ENCODE measurements around the gene VAMP8.
"Not testable (repeated sequence)": the region's sequence is repeated elsewhere in the genome, so short reads cannot be mapped to it uniquely, and the experiment has no call there.

Gene VAMP8

DNA sequence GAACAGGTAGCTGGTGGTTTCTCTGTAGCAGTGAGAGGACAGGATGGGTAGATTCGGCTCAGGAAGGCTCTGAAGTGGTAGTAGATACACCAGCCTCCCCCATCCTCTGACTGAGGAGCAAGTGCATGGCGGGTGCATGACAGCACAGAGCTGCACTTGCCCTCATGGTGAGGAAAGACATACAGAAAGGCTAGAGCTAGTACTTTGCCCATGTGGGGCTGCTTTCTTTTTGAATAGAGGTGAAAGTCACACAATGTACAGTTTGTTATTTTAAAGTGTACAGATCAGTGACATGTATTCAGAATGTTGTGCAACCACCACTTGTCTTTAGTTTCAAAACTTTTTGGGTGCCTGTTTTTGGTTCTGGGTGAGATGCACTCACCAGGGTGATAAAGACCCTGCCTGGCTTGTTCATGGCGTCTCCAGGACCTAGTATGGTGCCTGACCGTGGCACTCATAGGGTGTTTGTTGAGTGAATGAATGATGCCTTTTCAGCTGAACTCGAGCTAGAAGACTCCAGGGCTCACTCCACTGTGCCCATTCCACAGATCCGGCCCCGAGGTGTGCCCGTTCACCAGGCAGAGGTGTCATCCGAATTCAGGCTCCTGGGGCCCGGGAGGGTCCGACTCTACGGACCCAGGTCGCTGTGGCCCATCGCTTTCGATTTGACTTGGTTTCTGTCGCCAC is 6.4 kb downstream of the VAMP8 start:
- ATAC-seq: peak; percentile 58 to 59

DNA sequence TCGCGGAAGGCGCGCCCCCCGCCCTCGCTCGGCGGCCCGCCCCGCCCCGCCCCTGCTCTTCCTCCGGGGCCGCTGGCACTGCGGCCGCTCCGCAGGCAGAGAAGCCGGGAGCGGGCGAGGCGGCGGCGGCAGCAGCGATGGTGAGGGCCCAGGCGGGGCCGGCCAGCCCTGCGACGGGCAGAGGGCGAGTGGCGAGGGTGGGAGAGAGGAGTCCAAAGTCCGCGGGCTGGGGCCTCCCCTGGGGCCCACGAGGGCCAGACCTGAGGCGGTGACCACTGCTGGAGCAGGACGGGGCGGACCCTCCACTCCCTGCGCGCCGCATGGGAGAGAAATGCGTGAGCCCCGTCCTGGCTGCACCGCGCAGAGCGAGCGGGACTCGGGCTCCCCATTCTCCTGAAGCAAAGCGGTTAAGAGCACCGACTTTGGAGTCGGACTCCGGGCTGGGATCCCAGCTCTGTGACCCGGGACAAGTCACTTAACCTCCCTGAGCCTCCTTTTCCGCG is 7.0 kb downstream of the VAMP8 start, which contains the start of gene VAMP5:
VAMP5 (plus strand) TSS at position 78 of the 503 bp plus-strand sequence; CDS start at position 138, 60 bp downstream.
- peak; percentile 37 to 45 for ATAC-seq

GRCh38 chr2:85584857-85585780 is 7.7 kb downstream of the VAMP8 start:
- ATAC-seq: peak; percentile 67 to 69

GRCh38 chr2:85585781-85586105 is 8.4 kb downstream of the VAMP8 start:
- ATAC-seq: no peak

- no peak for ATAC-seq
Observed at GRCh38 chr2:85588236-85588635, 10.8 kb downstream of the VAMP8 start.

DNA sequence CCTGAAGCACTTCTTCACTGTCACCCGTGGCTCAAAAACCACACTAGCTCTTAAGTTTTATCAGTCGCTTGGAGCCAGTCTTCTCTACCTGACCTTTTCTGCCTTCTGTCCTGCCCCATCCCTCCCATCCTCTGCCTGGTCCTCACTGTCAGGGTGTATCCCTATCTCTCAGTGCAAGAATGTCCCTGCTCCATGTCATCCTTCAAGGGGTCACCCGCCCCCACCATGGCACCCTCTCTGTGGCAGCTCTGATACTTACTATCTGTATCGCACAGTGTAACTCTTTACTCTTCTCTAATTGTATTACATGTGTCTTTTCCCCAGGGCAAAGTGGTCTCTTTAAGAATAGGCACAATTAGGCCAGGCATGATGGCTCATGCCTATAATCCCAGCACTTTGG is 11.3 kb downstream of the VAMP8 start:
- ATAC-seq: no peak

DNA sequence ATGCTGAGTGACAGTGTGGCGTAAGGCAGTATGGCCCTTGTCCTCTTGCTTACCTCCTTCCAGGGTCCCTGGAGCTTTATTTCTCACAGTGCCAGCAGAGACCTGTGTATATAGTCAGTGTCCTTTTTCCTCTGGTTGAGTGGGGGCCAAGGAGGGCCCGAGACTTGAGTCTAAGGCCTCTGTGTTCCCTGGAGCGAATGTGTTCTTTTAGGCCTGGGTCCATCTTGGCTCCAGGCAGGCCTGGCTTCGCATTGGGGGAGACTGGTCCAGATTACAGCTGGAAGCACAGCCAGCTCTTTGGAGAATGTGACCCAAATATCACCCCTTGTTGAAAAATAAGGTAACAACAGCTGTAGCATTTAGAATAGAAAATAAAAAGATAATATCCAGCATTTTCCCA is 11.8 kb downstream of the VAMP8 start:
- no peak for ATAC-seq

GRCh38 chr2:85589982-85590791 is 12.8 kb downstream of the VAMP8 start:
- no peak for ATAC-seq

DNA sequence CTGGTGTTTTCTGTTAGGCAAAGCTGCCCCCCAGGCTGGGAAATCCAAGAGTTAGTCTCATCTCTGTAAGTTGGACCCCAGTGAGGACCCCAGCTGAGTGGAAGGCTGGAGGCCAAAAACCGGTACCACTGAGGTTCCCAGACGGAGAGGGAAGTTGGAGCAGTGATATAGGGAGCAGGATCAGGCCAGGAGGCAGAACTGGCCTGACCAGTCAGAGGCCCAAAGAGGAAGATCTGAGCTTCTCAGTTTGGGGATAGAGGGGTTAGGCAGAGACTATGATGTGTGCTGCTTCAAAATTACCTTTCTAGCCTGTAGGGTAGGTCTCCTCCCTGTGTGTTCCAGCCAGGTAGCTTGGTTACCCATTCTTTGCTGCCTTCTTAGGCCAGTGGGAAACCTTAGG is 13.6 kb downstream of the VAMP8 start:
- no peak for ATAC-seq

DNA sequence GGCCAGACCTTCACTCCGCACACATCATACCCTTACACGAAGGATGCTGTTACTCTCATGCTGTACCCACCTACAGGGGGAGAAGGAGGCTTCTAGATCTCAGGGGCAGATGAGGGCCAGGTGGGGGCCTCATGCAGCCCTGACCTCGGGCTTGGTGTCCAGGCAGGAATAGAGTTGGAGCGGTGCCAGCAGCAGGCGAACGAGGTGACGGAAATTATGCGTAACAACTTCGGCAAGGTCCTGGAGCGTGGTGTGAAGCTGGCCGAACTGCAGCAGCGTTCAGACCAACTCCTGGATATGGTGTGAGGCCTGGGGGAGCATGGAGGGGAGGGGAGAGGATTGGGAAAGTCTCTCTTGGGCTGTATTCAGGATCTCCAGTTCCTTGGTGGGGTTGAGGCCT is 14.2 kb downstream of the VAMP8 start:
- ATAC-seq: no peak

- not testable (repeated sequence) for ATAC-seq
Observed at GRCh38 chr2:85592299-85592698, 14.9 kb downstream of the VAMP8 start.

DNA sequence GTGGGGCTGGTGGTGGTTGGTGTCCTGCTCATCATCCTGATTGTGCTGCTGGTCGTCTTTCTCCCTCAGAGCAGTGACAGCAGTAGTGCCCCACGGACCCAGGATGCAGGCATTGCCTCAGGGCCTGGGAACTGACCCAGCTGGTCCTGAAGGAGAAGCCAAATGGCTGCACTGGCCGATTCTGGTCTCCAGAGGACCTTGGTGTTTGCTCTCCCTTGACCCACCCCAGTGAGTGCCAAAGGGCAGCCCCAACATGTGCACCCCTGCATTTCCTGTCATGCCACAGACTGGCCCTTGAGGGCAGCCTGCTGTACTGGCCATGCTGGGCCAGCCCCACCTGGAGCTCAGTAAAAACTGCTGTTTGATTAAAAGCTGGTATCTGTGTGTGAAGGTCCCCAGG is 15.6 kb downstream of the VAMP8 start:
- ATAC-seq: no peak

DNA sequence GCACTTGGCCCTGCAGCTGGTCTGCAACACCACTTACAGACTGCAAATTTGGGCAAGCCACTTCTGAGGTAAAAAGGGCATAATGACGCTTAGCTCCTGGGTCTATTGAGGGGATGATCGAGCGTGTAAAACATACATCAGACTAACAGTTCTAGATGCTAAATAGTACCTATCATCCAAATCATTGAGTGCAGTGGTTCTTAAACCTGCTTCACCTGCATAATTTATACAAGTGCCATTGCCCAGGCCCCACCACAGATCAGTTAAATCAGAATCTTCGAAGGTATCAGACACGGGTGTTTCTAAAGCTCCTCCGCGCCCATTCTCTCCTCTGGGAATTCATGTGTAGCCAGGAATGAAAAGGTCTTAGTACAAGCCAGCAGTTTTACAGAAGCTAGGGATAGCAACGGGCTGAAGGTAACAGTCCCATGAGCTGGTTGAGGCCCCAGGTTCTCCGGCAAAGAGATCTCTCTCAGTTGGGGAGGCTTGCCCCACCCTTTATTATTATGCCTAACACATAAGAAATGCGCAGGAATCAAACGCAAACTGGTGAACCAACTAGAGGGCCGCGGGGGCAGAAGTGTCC is 17.4 kb downstream of the VAMP8 start:
- ATAC-seq: no peak

- peak; percentile 100 for ATAC-seq
Observed at GRCh38 chr2:85595301-85596025, 18.1 kb downstream of the VAMP8 start, which contains the start of gene RNF181. RNF181 (plus strand) TSS chr2:85595745; CDS start chr2:85595764, 19 bp downstream.

DNA sequence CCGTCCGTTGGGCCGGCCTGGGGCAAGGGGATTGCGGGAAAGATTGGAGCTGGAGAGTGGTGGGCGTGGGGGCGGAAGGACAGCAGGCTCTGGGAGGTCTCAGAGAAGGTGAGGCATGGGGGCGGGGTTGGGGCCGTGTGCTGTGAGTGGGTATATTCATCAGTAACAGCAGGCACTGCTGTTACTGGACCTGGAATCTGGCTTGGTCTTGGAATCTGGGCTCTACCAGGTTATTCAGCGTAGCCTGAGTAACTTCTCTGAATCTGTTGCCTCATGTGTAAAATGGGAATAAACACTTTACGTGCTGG is 18.6 kb downstream of the VAMP8 start:
- peak; percentile 9 to 25 for ATAC-seq

DNA sequence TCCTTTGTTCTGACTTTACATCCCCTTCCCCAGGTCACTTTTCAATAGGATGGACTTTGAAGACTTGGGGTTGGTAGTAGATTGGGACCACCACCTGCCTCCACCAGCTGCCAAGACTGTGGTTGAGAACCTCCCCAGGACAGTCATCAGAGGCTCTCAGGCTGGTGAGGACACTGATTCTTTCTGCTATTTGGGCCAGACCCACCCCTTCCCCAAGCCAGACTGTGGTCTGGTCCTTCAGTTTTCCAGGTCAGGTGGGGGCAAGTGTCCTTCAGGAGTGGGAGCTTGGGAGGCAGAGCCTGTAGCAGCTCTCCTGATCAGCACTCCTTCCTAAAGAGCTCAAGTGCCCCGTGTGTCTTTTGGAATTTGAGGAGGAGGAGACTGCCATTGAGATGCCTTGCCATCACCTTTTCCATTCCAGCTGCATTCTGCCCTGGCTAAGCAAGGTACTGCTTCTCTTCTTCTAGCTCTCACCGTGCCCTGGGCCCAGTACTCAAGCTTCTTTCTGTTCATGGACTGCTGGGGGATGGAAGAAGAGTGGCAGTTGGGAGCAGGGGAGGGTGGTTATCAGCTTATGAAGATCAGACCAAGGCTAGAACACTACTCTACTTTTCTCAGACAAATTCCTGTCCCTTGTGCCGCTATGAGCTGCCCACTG is 19.2 kb downstream of the VAMP8 start:
- ATAC-seq: no peak

DNA sequence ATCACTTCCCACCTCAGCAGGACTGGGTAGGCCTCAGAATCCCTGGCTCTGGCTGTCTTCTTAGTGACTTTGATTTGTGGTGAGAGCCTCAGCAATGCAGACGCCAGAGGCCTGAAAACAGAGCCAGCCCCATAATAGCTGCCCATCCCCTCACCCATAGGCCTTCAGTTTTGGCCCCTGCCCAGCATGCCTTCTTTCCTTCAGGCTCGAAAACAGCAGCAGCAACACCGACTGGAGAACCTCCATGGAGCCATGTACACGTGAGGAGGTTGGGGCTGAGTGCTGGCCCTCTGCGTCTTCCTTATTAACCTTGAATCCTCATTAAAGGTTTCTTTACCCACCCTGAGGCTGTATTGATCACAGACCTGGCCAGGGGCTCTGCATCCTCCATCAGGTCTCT is 19.9 kb downstream of the VAMP8 start:
- ATAC-seq: no peak

GRCh38 chr2:85598594-85599340 is 21.4 kb downstream of the VAMP8 start:
- ATAC-seq: no peak

DNA sequence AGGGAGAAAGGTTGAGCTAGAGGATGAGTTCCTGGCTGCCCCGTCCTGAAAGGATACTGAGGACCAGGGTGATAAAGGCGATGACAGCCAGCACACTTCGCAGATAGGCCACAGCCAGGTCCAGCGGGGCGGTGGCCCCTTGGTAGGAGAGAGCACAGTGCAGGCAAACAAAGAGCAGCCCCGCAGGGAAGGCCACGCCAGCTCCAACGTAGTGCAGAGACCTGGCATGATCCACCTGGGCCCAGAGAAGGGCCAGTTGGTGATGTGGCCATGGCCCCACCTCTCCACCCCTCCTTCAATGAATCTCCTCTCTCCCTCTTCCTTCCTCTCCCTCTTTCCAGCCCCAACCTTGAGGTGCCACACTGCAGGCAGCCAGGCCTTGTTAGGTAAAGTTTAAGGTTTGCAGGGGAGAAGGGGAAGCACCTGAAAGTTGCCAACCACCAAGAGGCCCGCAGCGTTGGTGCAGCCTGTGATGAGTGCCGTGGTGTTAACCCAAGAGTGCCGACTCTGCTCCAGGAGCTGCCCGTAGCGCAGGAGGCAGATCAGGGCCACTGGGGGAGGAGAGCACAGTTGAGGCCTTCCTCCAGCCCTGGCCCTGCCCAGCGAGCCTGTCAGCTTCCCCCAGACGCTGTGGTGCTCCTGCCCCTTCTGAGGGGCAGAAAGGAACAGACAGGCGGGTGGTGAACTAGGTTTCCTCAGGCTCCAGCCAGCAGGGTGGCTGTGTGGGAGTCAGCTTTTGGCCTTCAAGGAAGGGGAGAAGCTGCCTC is 22.3 kb downstream of the VAMP8 start:
- no peak for ATAC-seq

DNA sequence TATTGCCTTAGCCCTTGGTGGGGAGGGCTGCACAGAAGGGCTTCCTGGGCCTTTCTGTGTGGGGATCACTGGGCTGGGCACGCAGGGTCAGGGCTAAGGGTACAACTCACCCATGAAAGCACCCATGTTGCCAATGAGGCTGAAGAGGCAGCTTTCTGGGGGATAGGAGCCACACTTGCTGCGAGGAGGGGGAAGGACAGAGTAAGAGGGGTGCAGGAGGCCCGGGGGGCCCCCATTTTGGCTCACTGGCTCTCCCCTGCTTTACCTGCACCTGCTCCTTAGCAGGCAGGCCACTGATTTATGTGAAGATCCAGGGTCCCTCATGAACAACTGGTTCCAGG is 22.8 kb downstream of the VAMP8 start:
- ATAC-seq: no peak
